ENCODE results near the gene RALA.
"Not testable (repeated sequence)": the region's sequence is repeated elsewhere in the genome, so short reads cannot be mapped to it uniquely, and the experiment has no call there.

The RALA gene

GRCh38 chr7:39645482-39646407 is 22.4 kb downstream of the RALA start:
- no peak for FAIRE-seq
- DNase-seq (ENCODE audit: low spot score): no peak

GRCh38 chr7:39647816-39648215 is 24.4 kb downstream of the RALA start:
- FAIRE-seq: no peak

DNA sequence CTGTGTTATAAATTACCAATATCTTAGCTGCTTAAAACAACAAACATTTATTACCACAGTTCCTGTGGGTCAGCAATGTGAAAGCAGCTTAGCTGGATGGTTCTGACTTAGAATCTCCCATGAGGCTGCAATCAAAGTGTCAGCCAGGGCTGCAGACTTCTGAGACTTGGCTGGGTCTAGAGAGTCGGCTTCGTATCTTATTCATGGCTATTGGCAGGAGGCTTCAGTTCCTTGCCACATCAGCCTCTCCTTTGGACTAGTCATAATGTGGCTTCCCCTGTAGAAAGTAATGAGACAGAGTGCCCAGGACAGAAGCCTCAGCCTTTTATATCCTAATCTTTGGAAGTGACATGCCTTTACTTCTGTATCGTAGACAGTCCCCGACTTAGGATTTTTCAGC is 27.3 kb downstream of the RALA start:
- FAIRE-seq (no peak), DNase-seq (ENCODE audit: low spot score) (no peak)

More at GRCh38 chr7:39647816-39648215, 24.4 kb downstream of the RALA start:
- DNase-seq (ENCODE audit: low spot score): no peak

- no peak for FAIRE-seq
- DNase-seq (ENCODE audit: low spot score): no peak
These were observed 27.9 kb downstream of the RALA start for GRCh38 chr7:39651265-39651664.

DNA sequence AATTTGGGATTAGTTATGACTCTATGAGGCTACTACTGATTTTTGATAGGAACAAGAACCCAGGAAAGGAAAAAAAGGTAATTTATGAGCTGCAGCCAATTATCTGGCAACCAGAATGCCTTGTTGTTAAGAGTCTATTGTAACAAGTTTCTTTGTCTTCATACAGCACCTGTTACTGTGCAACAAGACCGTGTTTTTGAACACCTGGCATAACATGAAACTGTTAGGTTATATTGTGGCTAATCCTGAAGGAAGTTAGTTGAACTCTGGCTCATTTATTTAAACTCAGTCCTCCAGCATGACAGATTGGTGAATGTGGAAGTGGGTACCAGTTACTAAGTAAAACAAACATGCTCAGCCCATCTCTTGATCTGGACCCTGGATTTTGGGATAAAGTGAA is 33.0 kb downstream of the RALA start:
- no peak for FAIRE-seq
- no peak for DNase-seq (ENCODE audit: low spot score)

GRCh38 chr7:39659356-39660013 is 36.1 kb downstream of the RALA start:
- DNase-seq (ENCODE audit: low spot score) (peak; percentile 24), FAIRE-seq (peak; percentile 95)

DNA sequence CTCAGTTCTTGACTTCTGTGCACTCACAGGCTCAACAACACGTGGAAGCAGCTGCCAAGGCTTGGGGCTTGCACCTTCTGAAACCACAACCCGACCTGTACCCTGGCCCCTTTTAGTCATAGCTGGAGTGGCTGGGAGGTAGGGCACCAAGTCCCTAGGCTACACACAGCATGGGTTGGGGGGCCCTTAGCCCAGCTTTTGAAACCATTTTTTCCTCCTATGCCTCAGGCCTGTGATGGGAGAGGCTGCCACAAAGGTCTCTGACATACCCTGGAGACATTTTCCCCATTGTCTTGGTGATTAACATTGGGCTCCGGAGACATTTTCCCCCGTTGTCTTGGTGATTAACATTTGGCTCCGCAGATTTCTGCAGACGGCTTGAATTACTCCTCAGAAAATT is 38.6 kb downstream of the RALA start:
- FAIRE-seq (no peak), DNase-seq (ENCODE audit: low spot score) (no peak)

DNA sequence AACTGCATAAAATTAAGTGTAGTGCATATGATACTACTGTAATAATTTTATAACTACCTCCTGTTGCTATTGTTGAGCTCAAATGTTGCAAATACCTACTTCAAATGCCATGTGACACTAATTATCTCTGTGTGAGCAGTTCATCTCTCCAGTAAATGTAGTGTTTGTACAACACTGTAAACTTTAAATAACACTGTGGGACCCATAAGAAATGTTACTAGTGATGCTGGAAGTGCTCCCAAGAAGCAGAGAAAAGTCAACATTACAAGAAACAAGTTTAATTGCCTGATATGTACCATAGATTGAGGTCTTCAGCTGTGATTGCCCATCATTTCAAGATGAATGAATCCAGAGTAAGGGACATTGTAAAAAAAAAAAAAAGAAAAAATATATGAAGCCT is 39.9 kb downstream of the RALA start:
- DNase-seq (ENCODE audit: low spot score) (no peak), FAIRE-seq (no peak)

GRCh38 chr7:39664057-39664456 is 40.7 kb downstream of the RALA start:
- DNase-seq (ENCODE audit: low spot score) (no peak), FAIRE-seq (no peak)

DNA sequence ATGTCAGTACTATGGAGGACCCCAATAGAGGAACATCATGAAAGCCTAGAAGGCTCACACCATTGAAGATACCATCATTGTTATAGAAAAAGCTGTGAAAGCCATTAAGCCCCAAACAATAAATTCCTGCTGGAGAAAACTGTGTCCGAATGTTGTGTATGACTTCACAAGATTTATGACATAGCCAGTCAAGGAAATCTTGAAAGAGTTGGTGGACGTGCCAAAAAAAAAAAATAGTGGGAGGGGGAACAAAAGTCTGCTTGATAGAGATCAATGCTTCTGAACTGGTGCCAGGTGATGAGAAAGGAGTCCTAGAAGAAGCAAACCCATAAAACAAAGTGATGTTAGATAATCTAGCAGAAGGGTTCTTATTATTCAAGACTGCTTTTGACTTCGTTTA is 41.2 kb downstream of the RALA start:
- no peak for FAIRE-seq
- DNase-seq (ENCODE audit: low spot score): no peak

- DNase-seq (ENCODE audit: low spot score) (no peak), FAIRE-seq (no peak)
These were observed 43.2 kb downstream of the RALA start for GRCh38 chr7:39666562-39666961.

DNA sequence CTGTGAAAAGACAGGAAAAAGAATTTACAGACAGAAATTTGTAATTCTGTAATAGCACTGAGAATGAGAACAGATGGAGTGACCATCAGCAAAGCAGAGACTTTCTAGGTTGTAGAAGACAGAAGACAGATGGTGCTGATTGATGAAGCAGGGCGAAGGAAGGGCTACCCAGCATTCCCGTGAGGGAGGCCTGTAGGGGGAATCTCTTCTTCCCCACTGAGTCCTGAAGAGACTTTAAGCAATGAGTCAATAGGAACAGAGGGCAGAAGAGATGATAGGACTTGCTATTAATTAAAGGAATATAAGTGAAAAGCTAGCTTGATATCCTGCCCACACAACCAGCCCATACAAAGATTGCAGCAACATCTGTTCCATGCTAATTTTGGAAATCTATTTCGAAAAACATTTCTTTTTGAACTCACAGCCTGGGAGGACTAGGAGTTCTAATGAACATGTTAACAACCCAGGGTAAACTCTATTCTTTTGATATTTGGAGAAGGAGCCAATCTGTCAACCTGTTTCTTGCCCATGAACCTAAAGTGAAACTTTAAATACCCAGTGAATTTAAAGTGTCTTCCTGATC is 44.1 kb downstream of the RALA start:
- no peak for FAIRE-seq
- no peak for DNase-seq (ENCODE audit: low spot score)

DNA sequence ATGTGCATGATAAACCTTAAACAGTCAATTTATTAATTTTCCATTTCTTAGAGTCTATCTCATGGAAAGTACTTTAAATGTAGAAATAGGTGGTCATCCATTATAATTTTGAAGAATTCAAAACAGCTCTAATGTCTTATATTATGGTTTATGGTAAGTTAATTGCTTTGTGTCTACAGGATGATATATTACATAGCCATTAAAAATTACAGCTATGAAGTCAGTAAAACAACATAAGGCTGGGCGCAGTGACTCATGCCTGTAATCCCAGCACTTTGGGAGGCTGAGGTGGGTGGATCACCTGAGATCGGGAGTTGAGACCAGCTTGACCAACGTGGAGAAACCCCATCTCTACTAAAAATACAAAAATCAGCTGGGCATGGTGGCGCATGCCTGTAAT is 44.9 kb downstream of the RALA start:
- DNase-seq (ENCODE audit: low spot score): not testable (repeated sequence)

GRCh38 chr7:39670052-39670451 is 46.7 kb downstream of the RALA start:
- FAIRE-seq: no peak
- no peak for DNase-seq (ENCODE audit: low spot score)

More for the DNA sequence above, 44.9 kb downstream of the RALA start:
- not testable (repeated sequence) for FAIRE-seq

- FAIRE-seq (no peak), DNase-seq (ENCODE audit: low spot score) (no peak)
These were observed 47.6 kb downstream of the RALA start for GRCh38 chr7:39670934-39671333.

GRCh38 chr7:39672176-39672575 is 48.8 kb downstream of the RALA start:
- FAIRE-seq (no peak), DNase-seq (ENCODE audit: low spot score) (no peak)

GRCh38 chr7:39673868-39674267 is 50.5 kb downstream of the RALA start:
- FAIRE-seq (no peak), DNase-seq (ENCODE audit: low spot score) (no peak)

DNA sequence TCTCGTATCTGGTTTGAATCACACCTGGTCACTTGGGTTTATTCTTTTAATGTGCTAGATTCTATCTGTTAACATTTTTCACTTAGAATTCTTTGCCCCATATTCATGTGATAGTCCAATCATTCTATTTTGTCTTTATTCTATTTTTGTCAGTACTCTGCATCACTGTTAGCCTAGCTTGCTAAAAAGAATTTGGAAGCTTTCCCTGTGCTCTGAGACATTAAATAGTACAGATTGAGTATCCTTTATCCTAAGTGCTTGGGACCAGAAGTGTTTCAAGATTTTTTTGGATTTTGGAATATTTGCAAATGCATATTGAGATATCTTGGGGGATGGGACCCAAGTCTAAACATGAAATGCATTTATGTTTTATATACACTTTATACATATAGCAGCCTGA is 51.0 kb downstream of the RALA start:
- FAIRE-seq (no peak), DNase-seq (ENCODE audit: low spot score) (no peak)

DNA sequence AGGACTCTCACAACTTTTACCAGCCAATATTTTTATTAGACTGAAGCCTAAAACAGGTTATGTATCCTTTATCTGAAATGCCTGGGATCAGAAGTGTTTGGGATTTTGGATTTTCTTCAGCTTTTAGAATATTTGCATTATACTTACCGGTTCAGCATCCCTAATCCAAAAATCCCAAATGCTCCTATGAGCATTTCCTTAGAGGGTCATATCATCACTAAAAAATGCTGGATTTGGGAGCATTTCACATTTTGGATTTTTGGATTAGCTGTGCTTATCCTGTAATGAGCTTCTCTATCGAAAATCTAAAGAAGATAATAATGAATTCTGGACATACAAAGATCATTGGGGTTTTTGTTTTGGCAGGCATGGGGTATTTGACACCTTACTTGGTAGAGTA is 53.0 kb downstream of the RALA start:
- FAIRE-seq: no peak
- DNase-seq (ENCODE audit: low spot score): no peak

DNA sequence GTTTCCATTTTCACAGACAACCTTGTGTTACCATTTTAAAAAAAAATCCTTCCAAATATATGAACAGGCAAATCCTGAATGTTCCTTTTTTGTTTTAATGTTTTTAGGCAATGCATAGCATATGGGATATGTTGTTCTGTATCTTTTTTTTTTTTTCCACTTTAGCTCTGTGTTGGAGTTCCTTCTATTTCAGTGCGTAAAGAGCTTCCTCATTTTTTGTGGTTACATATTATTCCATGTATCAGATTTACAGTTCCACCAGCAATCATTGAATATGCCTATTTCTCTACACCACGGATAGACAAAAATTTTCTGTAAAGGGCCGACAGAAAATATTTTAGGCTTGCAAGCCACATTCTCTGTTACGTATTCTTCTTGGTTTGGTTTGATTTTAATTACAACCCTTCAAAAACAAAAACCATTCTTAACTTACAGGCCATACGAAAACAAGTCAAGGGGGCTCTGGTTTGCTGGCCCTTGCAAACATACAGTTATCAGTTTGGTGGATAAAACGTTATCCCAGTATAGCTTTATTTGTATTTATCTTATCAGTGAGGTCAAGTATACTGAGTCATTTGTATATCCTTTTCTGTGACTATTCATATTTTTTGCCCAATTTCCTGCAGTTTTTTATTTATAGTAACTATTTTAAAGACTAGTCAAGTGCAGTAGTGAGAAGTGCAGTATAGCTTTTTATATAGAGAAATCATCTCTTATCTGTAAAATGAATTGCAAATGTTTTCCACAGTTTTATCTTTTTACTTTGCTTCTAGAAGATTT is 55.7 kb downstream of the RALA start:
- DNase-seq (ENCODE audit: low spot score) (no peak), FAIRE-seq (no peak)

DNA sequence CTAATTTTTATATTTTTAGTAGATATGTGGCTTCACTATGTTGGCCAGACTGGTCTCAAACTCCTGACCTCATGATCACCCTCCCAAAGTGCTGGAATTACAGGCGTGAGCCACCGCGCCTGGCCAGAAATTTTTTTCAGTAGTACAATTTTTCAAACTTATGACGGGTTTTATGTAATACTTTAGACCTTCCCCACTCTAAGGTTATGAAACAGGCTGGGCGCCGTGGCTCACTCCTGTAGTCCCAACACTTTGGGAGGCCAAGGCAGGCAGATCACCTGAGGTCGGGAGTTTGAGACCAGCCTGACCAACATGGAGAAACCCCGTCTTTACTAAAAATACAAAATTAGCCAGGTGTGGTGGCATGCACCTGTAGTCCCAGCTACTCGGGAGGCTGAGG is 56.5 kb downstream of the RALA start:
- FAIRE-seq; DNase-seq (ENCODE audit: low spot score): not testable (repeated sequence)

Measured in RCC 7860 (cell line).